Kidney (tissue), 14 donors: ENCODE results near the gene REEP2. TPM values are rescaled to one million over a fixed set of nuclear protein-coding genes. Genes with fewer than 3 reads are reported as not detected.

Source experiments
- DNase-seq, 5 donors: peaks; one replicate each; pipeline ENCODE4 v3.0.0-alpha.2; 2013 to 2020
- FAIRE-seq: peaks from 2 replicates; lab custom pipeline; 2012; peaks lifted over from hg19 to GRCh38; lab: Jason Lieb, UNC
- H3K27ac ChIP-seq, 2 donors: one replicate each; pipeline ENCODE4 v1.7.0; 2013; ENCODE audit warnings: low read depth in 2 of 2, low read length in 2 of 2, inconsistent platforms in 1 of 2
- H3K27me3 ChIP-seq: one replicate; pipeline ENCODE4 v1.7.1; 2013; ENCODE audit warnings: low read length, inconsistent platforms; ENCODE audit not compliant: control insufficient read depth, insufficient read depth
- H3K36me3 ChIP-seq, 3 donors: one replicate each; pipeline versions ENCODE4 v1.7.0 to v1.7.1; 2013; ENCODE audit warnings: low read length in 3 of 3, control low read depth in 1 of 3, inconsistent platforms in 1 of 3; ENCODE audit not compliant: insufficient read depth in 3 of 3, control insufficient read depth in 2 of 3
- H3K4me1 ChIP-seq, 3 donors: one replicate each; pipeline versions ENCODE4 v1.7.0 to v1.7.1; 2013; ENCODE audit warnings: low read length in 3 of 3, inconsistent platforms in 1 of 3, low read depth in 1 of 3; ENCODE audit not compliant: control insufficient read depth in 2 of 3, insufficient read depth in 2 of 3
- H3K4me3 ChIP-seq, 3 donors: one replicate each; pipeline versions ENCODE4 v1.7.0 to v1.8.1; 2013; ENCODE audit warnings: low read length in 3 of 3, control low read depth in 1 of 3, inconsistent platforms in 1 of 3
- H3K9ac ChIP-seq, 3 donors: one replicate each; pipeline versions ENCODE4 v1.7.0 to v1.7.1; 2013; ENCODE audit warnings: low read length in 3 of 3, control low read depth in 1 of 3, inconsistent platforms in 1 of 3
- H3K9me3 ChIP-seq, 3 donors: one replicate each; pipeline versions ENCODE4 v1.7.0 to v1.7.1; 2013; ENCODE audit warnings: low read length in 3 of 3, control low read depth in 1 of 3, inconsistent platforms in 1 of 3; ENCODE audit not compliant: control insufficient read depth in 2 of 3, insufficient read depth in 1 of 3
- CTCF ChIP-seq: IDR thresholded peaks from 3 replicates; pipeline ENCODE4 v1.5.1; 2012; ENCODE audit warnings: mild to moderate bottlenecking, moderate library complexity, borderline replicate concordance; ENCODE audit not compliant: insufficient read depth; ENCODE audit errors: extremely low read depth
- intact Hi-C: fragments of 100-400 bp; cut with DNase I; formaldehyde crosslinking; loops from one replicate; pipeline ENCODE4 v1.11.1; 2022
- polyA plus RNA-seq: library from polyadenylated mRNA; stranded (reverse); fragments of 350-450 nt; fragmentation: Illumina TruSeq; extraction: RNeasy Lipid Tissue Mini Kit (QIAGEN cat#74804); gene quantifications from one replicate; pipeline ENCODE4 v1.2.3, GENCODE V29; 2014; ENCODE audit warnings: low read depth, low replicate concordance; ENCODE audit not compliant: insufficient read depth
- total RNA-seq: library from RNA; stranded (reverse); fragmentation: NEBNext Ultra II Directional; extraction: Animal tissue kit (Norgen Biotek cat#: 25700); gene quantifications from one replicate; pipeline ENCODE4 v1.2.1, GENCODE V29; 2021
- donor health status: control.
- donor health status: control.
- donor health status: control.
- donor health status: control.
- donor health status: control.
- donor health status: DM: yes; HTN: yes; CAD: no.
- donor health status: Normal renal cell carcinoma (clear cell type).

Gene REEP2
- total and polyA plus RNA-seq, 2 donors from 2014 or later: 1.9 to 8.8 TPM

DNA sequence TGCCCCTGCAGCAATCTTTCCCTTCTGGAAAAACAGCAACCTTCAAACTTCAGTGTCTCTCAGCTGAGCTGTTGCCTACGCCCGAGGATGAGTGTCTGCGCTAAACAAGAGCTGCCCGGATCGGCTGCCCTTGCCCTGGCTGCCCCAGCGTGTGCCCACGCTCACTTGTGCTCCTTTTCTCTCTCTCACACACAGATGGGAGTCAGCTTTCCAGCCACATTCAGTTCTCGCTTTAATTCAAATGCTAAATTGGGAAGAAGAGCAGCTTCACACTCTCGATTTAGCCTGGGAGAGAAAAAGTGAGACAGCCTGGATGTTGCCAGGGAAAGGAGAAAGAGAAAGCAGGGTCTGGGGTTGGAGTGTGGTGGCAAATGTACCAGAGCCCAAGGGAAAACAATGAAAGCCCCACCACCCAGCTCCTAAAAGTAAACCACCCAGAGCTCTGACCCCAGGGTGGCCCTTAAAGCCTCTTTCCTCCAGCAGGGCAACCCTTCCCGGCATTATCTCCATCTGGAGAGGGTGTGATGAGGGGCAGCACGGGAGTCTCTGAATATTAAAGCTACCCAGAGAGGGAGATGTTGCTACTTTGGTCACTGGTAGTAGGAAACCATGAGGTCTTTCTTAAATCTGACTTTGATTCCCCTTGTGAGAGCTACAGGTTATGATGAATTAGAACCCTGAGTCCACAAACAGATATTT, 16.5 kb downstream of the REEP2 start:
- no peak for FAIRE-seq
- TF ChIP-seq CTCF: no peak
- Histone ChIP-seq H3K9me3 (no peaks in the 10 kb centered on the region), H3K36me3 (no peaks in the 10 kb centered on the region), H3K9ac (no peak overlapping the region), H3K4me1 (peaks cover 0 to 3% (median 0%) of the 10 kb centered on the region in 3 donors), H3K27me3 (no peaks in the 10 kb centered on the region), H3K27ac (no peak overlapping the region), H3K4me3 (no peak overlapping the region)
- intact Hi-C loops: no loop called here
- DNase-seq: no peak

DNA sequence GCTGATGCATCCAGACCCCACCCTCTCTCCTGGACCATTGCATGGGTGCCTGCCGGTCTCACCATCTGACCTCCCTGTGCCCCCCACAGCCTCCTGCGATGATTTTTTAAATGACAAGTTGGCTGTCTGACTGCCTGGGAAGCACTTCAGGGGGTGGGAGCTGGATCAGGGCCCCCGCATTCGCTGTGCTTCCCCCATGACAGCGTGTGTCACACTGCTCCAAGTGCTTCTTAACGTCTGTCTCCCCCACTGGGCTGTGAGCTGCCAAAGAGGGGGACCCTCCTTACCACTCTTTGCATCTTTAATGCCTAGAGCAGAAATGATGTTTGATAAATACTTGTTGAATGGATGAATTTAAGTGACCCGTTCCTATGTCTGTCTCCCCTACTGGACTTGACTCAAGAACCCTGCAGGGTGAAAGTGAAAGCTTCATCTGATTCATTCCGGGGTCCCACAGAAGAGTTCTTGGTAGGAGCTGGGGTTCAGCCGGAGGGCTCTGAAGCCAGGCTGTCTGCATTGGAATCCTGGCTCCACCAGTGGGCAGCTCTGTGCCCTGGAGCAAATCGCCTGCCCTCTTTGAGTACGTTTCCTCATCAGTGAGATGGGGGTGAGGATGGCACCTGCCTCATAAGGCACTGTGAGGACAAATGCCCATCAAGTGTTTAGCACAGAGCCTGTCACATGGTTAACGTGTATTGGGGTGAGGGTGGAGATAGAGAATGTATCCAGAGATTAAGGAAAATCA, 18.8 kb downstream of the REEP2 start:
- FAIRE-seq: no peak

DNA sequence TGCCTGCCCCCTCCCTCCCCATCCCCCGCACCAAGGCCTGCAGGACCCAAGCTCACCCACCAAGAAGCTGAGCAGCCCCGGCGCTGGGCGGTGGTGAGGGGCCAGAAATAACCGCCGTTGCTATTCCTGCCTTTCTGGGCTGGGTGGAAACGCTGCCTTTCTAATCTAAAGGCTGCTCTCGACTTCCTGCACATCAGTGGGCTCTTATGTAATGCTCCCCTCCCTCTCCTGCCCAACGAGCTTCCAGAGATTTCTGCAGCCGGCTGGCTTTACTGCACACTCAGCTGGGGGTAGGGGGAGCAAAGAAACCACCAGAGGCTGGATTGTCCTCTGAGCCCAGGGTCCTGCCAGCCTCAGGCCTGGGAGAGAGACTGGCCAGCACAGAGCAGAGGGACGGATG, 19.5 kb downstream of the REEP2 start:
- DNase-seq: peak in 2 of 5 donors; percentile 47 to 58
- no peaks in the 10 kb centered on the region for H3K36me3 ChIP-seq
- no peak for FAIRE-seq

More for the DNA sequence above, 18.8 kb downstream of the REEP2 start:
- no peaks in the 10 kb centered on the region for H3K27me3 ChIP-seq
- H3K9me3 ChIP-seq: no peaks in the 10 kb centered on the region
- no peak for DNase-seq
- no peak for TF ChIP-seq CTCF
- no peak overlapping the region for H3K9ac ChIP-seq
- H3K27ac ChIP-seq: no peak overlapping the region
- intact Hi-C loops: no loop called here
- no peaks in the 10 kb centered on the region for H3K36me3 ChIP-seq
- peaks cover 0 to 3% (median 0%) of the 10 kb centered on the region in 3 donors for H3K4me1 ChIP-seq
- H3K4me3 ChIP-seq: peak overlapping the region in 1 of 3 donors; percentile 23

More for the DNA sequence above, 19.5 kb downstream of the REEP2 start:
- H3K27ac ChIP-seq: no peak overlapping the region
- no peaks in the 10 kb centered on the region for H3K27me3 ChIP-seq
- no peaks in the 10 kb centered on the region for H3K9me3 ChIP-seq
- H3K9ac ChIP-seq: no peak overlapping the region
- peak overlapping the region in 1 of 3 donors; percentile 23 for H3K4me3 ChIP-seq
- peaks cover 0 to 4% (median 3%) of the 10 kb centered on the region in 3 donors for H3K4me1 ChIP-seq
- TF ChIP-seq CTCF: no peak
- intact Hi-C loops: no loop called here
